GM21717 (cell line): ENCODE results near the gene SCMH1.

Experiments
- ATAC-seq: cut with Tn5 transposase; IDR thresholded peaks from one replicate; pipeline ENCODE4 v1.9.1; 2021; ENCODE audit warnings: mild to moderate bottlenecking, moderate library complexity; ENCODE audit not compliant: unreplicated experiment

The SCMH1 gene

DNA sequence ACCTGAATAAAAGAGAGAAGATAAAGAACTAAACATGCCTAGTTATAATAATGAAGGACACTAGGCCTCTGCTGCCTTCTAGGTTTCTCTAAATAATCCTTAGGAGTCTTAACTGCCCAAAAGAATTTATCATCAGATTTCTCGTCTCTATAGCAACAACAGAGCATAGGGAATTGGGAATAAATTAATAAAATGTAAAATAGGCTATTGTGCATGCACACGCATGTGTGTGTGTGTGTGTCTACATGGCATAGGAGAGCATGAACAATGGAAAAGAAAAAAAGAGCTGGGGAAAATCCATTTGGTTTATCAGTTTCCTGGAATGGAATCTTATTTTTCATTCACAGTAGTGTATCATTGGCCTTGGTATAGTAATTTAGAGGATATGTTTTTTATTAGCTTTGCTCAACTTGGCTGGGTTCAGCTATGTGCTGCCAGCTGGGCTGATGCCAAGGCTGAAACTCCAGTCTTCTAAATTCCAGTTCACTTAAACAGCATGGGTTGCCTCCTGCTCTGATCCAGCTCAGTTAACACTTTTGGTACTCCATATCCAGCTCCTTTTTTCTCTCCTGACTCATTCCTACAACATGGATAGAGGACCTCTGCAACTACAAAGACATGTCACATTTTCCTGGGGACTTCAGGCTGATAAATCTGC, 140.0 kb downstream of the SCMH1 start:
- ATAC-seq: no peak

DNA sequence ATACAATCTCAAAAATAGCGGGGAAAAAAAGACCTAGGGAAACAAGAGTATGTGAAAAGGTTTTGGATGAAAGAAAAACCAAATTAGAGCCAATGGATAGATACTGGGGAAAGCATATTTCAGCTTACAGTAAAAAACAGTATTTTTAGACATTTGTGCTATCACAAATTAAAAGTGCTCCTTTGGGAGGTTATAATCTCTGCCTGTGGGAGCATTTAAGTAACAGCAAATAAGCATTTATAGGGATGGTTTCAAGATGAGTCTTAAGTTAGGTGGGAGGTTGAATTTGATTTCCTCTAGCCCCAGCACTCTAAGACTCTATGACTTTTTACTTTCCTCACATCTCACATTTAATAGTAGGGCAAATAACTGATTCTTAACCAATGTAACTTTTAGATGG, 141.0 kb downstream of the SCMH1 start:
- no peak for ATAC-seq

DNA sequence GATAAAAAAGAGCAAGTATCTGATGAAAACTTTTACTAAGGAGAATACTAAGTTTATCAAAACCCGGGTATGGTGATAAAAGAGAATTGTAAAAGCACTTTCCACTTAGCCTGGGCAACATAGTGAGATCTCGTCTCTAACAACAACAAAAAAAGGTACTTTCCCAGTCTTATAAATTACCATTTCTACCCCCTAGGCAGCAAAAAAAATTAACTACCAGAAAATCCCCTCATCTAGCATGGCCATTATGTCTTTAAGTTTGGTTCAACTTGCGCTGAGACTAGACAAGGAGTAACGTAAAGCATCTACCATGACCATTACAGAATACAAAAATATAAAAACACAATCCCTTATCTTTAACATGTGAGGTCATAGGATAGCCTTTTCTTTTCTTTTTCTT, 141.9 kb downstream of the SCMH1 start:
- ATAC-seq: no peak

DNA sequence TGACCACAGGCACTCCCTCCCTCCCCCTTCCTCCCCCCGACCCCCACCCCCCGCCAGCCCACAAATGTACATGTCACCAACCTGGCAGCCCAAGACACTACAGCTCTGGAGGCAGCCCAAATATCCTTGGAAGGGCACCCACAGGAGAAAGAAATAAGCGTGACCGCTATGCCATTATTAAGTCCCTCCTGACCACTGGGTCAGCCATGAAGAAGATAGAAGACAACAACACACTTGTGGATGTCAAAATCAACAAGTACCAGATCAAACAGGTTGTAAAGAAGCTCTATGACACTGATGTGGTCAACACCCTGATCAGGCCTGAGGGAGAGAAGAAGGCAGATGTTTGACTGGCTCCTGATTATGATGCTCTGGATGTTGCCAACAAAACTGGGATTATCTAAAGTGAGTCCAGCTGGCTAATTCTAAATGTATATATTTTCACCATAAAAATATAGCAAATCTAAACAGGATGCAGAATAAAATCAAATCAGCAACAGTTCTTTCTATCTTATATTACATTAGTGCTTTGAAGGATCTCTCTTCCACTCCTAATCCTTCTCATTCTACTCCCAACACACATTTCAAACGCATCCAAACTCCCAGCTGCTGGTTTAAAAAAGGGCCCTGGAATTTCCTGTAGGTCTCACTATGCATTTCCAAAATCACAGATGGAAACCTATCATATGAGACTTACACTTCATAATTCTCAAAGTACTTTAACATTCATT, 143.2 kb downstream of the SCMH1 start:
- no peak for ATAC-seq

DNA sequence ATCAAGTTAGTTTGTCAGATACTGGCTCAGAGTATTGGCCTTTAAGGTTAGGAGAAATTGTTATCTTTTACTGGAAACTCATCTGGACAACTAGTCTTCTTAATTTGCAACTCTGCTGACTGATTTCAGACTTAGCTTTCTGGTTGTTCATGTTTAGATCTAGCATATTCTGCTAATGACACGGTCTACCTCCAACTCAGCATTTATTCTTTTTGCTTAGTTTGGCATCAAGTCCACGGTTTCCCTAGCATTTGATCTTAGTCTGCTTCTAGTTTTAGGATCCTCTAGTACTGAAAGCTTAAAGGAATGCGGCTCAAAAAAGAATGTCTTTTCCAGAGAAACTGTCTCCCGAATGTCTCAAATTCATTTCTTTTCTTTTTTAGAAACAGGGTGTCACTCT, 145.0 kb downstream of the SCMH1 start:
- no peak for ATAC-seq

DNA sequence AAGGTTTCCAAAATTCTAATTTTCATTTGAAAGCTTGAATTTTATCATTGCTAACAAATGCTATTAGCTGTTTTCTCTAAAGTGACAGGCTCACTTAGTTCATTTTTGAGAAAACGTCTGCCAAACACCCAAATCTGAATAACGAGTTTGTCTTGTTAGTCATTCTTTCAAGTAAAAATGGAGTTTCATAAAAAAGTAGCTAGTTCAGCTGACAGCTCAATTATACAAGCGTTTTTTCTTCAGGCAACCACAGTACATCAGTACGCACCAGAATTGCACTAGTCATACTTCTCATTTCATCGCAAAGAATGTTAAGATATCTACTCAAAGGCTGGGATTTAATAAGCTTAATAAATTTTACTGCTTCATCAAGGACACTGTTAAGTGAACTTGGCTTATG, 148.3 kb downstream of the SCMH1 start:
- ATAC-seq: no peak

DNA sequence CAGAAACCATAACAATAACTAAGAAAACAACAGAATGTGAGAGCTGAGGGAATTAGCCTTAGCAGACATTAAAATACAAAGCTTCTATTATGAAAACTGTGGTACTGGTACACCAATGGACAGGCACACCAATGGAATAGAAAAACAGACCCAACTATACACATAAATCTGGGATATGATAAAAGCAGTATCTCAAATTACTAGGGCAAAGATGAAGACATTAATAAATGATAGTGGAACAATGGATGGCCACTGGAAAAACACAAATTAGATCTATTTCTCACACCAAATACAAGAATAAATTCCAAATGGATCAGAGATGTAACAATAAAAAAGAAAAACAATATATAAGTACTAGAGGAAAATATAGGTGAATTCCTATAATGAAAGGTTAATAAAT, 155.2 kb downstream of the SCMH1 start:
- no peak for ATAC-seq

DNA sequence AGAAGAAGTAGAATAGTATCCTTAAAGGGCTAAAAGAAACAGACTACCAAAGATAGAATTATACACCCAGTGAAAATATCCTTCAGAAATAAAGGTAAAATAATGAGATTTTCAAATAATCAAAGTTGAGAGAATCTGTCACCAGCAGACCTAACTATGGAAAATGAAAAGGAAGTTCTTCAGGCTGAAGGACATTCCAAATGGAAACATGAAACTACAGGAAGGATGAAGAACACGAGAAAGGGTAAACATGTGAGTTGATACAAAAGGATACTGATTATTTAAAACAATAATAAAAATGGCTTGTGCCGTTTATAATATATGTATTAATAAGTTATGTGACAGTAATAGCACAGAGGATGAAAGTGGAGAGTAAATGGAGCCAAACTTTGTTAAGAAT, 163.5 kb downstream of the SCMH1 start:
- ATAC-seq: no peak

DNA sequence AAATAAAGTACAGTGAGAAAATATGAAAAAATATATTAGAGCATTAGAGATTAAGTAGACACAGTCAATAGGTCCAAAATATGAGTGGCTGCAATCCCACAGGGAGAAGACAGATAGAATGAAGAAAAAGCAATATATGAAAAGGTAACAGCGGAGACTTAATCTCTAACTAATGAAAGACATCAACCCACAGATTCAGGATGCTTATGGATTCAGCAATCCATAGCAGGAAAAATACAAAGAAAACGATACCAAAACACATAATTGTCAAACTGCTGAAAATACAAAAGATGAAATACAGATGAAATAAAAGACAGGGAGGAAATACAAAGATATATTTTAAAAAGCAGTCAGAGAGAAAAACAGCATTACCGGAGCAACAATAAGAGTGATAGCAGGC, 163.9 kb downstream of the SCMH1 start:
- no peak for ATAC-seq

DNA sequence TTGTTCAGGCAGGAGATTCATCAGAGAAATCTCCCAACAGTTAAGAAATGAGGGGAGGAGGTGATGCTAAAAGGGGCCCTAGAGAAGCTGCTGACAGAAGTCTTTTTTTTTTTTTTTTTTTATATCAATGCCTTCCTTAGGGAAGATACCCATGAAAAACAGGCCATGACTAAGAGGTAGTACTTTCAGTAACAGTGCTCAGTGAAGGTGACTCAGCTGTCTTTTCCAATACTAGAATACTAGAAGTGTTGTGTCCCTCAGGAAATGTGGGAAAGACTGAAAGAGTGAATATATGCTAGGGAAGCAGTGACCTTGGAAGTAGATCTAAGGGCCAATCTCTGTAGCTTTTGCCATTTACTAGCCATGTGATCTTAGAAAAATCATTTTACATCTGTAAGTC, 168.1 kb downstream of the SCMH1 start:
- no peak for ATAC-seq

DNA sequence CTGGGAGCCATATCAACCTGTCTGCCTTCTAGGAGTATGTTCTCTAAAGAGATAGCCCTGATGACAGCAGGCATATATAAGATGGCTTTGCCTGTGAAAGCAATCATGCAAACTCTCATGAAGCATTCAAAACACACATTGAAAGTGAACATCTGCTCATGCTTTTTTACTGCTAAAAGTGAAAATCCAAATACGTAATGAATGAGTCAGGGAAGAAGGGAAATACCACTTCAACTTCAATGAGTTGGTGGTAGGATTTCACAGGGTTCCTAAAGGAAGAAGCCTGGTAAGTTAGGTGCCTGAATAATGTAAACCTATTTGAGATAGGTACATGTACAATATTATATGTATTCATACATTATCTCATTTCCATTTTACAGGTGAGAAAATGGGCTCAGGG, 170.1 kb downstream of the SCMH1 start:
- ATAC-seq: no peak

DNA sequence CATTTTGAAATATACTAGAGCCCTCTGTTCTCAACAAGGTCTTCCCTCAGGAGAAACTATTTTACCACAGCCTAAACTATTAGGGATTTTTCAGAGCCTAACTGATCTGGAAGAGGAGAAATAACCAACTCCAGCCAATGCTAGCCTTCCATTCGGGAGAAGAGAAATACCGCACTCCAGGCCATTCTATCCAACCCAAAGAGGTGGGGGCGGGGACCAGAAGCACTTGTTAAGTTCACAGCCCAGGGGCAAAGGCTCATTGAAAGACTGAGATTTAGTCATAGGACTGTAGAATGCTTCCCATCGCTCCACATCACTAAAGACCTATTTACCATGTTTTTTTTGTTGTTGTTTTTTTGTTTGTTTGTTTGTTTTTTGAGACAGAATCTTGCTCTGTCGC, 185.2 kb downstream of the SCMH1 start:
- ATAC-seq: no peak

DNA sequence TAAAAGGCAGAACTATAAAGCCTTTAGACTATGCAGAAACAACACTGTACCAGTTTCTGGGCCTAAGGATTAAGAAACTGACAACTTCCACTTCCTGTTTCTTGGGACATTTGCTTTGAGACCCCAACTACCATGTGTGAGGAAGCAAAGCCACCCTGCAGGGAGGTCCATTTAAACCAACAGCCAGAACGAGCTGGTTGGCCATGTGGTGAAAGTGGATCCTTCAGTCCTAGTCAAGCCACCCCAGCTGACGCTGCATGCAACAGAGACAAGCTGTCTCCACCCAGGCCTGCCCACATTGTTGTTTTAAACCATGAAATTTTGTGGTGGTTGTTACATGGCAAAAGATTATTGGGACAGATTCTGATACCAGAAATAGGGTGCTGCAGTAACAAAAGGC, 188.8 kb downstream of the SCMH1 start:
- ATAC-seq: no peak

DNA sequence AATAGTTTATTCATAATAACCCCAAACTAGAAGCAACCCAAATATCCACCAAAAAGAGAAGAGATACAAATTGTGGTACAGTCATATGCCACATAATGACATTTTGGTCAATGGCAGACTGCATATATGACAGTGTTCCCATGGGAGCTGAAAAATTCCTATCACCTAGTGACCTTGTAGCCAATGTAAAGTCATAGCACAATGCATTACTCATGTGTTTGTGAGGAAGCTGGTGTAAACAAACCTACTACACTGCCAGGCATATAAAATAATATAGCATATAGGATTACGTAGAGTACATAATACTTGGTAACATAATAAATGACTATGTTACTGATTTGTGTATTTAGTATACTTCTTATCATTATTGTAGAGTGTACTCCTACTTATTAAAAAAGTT, 191.1 kb downstream of the SCMH1 start:
- ATAC-seq: no peak

DNA sequence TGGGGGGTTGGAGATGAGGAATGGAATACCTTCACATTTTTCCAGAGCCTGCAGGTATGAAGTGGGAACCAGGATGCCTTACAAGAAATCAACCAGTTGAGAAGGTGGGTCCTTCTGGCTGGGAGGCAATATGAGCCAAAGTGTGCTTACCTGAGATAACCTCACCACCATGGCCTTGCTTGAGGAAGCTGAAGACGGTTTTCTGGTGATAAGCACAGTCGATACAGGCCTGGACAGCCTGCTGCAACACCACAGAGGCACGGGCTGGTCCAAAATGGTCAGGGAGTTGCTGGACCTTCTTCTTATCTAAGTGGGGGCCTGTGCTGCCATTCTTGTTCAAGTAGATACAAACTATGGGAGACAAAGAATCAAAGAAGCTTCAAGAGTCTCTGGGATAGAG, 193.6 kb downstream of the SCMH1 start:
- ATAC-seq: no peak

DNA sequence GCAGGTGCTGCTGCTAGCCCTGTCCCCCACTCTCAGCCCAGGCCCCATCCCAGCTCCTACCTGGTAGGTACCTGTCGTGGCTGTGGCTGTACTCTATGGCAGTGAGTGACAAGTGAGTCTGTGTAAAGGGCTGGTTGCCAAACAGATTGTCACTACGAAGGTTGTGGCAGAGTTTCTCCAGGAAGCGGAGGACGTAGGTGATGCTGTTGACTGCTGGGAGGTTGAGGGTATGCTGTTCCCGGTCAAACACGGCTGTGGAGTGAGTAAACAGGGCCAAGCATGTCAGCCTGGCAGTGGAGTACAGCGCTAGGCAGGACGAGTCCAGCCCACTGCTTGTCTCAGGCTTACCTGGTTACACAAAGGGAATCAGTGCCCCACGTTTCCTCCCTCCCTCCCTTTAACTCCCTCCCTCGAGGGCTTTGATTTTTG, 195.7 kb downstream of the SCMH1 start:
- no peak for ATAC-seq

DNA sequence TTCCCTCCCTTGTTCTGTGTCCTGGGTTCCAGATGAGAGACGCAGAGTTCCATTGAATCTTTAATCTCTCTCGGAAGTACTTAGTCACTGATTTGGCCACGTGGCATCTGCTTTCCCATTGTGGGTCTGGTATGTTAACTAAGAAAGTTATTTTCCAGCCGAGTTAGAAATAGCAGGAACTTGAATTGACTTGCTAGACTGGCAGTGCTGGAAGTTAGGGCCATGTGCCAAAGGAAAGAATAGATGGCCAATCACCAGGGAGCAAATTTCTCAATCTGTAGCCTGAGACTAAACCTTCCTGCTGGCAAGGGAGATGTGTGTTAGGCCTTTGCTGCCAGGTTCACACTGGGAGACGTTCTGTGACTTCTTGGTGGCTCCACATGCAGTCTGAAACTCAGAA, 196.4 kb downstream of the SCMH1 start:
- no peak for ATAC-seq

DNA sequence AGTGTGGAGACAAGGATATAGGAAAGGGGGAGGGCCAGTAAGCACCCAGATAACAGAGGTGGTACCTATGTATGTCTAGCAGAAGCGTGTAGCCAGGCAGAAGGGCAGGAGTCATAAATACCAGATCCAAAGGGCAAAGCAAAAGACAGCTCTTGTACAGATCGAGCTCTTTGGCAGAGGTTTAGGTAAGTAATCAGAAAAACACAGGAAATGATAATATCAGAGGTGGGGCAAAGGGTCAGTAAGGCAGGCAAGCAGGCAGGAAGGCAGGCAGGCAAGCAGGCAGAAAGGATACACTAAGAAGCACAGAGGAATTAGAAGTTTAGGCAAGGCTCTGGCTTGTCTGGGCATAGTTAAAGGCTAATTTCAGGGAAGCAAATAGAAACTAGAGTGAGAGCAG, 197.9 kb downstream of the SCMH1 start:
- ATAC-seq: no peak

DNA sequence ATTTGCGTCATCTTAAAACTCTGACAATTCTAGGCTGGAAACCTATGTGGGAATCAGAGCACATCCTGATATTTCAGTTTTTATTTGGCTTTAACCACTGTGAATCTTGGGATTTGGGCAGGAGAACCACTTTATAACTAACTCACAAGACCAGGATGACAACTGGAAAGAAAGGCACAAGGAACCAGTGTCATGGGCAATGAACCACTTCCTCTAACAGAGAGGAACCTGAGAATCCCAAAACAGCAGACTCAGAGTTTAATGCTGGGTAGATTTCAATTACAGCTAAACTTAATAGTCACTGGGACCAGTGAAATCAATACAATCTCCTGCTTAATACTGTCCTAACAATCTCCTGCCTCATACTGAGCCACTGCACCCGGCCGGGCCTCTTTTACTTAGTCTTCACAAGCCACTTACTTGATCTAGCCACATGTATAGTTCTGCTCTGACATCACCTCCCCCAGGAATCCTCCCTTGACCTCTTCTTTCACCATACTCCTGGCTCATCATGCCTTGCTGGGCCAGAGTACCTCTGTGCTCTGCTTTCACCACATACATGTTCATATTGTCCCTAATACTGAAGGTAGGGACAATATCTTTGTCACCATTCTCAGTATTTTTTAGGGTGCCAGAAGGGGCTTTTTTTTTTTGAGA, 200.4 kb downstream of the SCMH1 start:
- no peak for ATAC-seq

DNA sequence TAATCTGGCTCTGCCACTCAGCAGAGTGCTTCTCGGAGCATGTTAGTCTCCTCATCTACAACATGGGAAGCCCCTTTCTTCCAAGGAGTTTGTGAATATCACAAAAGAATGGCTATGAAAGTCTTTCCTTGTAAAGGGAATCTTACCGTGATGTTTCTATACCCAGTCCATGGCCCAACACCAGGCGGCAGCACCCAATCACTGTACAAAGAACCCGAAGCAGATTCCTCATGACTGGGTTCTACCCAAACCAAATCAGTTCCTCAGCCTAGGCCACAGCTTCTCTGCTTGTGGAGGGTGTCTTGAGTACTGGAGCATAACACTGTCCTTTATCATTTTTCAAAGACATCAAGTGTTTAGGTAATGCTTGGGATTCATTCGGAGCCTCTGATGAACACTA, 204.0 kb downstream of the SCMH1 start:
- ATAC-seq: no peak

DNA sequence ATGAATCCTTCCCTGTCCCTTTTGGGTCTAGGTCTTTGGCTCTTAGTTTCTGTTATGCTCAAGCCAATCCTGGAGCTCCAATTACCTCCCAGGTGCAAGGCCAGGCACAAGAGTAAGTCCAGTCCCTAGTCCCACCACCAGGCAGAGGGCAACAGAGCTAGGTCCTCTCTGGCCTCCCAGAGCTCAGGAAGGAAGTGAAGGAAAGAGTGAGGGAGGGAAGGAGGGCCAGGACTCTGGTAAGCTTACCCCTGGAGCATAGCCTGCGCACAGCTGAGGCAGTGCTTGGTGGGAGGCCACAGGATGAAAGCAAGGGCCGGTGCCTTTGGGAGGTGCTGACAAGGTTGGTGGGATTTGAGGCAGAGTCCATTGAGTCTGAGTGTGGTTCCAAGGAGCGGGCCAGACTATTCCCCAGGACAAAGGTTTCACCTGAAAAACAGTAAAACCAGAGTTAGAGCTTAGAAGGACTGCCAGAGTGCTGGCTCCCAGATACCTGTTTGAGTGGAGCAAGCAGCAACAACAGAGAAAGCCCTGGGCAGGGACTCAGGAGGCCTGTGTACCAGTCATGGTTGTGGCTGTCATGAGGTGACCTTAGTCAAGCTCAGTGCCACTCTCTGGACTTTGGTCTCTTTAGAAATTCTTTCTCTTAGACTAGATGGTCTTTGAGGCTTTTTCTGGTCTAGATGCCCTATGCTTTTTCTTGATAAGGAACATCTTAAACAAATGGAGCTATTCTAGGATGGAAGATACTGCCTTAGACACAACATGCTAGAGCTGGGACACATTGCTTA, 204.8 kb downstream of the SCMH1 start:
- no peak for ATAC-seq

DNA sequence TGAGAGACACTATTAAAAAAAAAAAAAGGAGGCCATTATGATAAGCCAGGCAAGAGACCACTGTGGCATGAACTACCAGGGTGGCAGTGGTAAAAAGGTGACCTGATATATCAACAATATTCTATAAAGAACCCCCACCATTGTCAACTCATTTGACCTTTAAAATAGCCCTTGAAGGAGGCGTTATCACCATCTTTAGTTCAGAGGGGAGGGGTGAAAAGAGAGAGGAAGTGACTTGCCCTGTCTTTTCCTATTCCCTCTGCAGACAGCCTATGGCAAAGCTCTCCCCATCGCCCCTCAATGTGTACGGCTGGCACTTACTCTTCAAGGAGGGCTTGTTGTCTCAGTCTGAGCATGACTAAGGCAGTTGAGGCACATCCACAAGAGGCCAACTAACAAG, 208.8 kb downstream of the SCMH1 start:
- ATAC-seq: no peak
